Activated B cell treated with CpG ODN at 0.5 μM for 24 hours (primary cell): ENCODE results near the gene EXOC6. TPM values are rescaled to one million over a fixed set of nuclear protein-coding genes. Genes with fewer than 3 reads are reported as not detected.

Source experiments
- ATAC-seq: fragments of 200-7000 bp; cut with Tn5 transposase; one replicate; pipeline ENCODE4 v1.10.0; 2021; ENCODE audit warnings: low read depth, mild to moderate bottlenecking, moderate library complexity
- CTCF ChIA-PET: fragments of 350-600 bp; sonication (Branson Sonifier 250); formaldehyde crosslinking; loops from one replicate; lab custom pipeline; 2021; ENCODE audit warnings: antibody characterized with exemption; lab: Charles Lee
- POLR2A ChIA-PET: fragments of 350-600 bp; sonication (Branson Sonifier 250); formaldehyde crosslinking; loops from one replicate; lab custom pipeline; 2021; ENCODE audit warnings: antibody characterized with exemption; lab: Charles Lee
- DNase-seq: peaks from one replicate; pipeline ENCODE4 v3.0.0; 2022
- H3K27ac Mint-ChIP-seq: one replicate; pipeline ENCODE4 v1.8.0; 2020; ENCODE audit warnings: mixed read lengths
- H3K27me3 Mint-ChIP-seq: one replicate; pipeline ENCODE4 v1.8.0; 2021; ENCODE audit warnings: mixed read lengths
- H3K36me3 Mint-ChIP-seq: one replicate; pipeline ENCODE4 v1.8.0; 2021; ENCODE audit warnings: low read depth, mixed read lengths
- H3K4me1 Mint-ChIP-seq: one replicate; pipeline ENCODE4 v1.8.0; 2021; ENCODE audit warnings: mixed read lengths
- H3K4me3 Mint-ChIP-seq: one replicate; pipeline ENCODE4 v1.8.0; 2020; ENCODE audit warnings: mild to moderate bottlenecking, mixed read lengths
- H3K9me3 Mint-ChIP-seq: one replicate; pipeline ENCODE4 v1.8.0; 2020; ENCODE audit warnings: mixed read lengths
- intact Hi-C: fragments of 100-400 bp; cut with micrococcal nuclease; formaldehyde crosslinking; loops from one replicate; pipeline ENCODE4 v1.15.1; 2024
- total RNA-seq: library from RNA; stranded (reverse); gene quantifications from 2 replicates; pipeline ENCODE4 v1.2.3, GENCODE V29; 2022
- TF ChIP-seq, protein P1 (sequence below): fragments of 200-600 bp; IDR thresholded peaks from one replicate; pipeline ENCODE4 v1.8.0; 2022; ENCODE audit warnings: antibody characterized with exemption, mild to moderate bottlenecking

Gene EXOC6
- total RNA-seq, 1 donor from 2014 or later: 17.3 TPM

DNA sequence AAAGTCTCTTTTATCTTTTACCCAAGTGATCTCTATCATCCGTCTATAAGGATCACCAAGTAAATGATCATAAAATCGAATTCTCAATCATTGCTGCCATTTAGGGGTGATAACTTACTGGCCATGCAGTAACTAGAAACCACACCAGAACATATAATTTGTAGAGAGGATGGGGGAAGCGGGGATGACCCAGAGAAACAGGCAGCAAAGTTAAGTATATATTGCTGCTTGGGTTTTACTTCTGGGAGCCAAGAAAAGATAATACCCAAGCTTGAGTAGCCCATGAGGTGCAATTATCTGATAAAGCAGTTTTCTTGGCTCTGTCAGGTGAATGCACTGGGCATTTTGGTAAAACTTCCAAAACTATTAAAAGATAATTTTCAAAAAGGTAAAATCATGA lies 18.9 kb downstream of the EXOC6 start:
- Mint-ChIP-seq H3K27me3 (no peaks in the 10 kb centered on the region), H3K27ac (no peak overlapping the region), H3K9me3 (no peaks in the 10 kb centered on the region), H3K36me3 (peaks cover 11% of the 10 kb centered on the region), H3K4me1 (peaks cover 21% of the 10 kb centered on the region), H3K4me3 (no peak overlapping the region)
- CTCF ChIA-PET: interaction anchor here (1.3 kb wide), 1 partner anchor 24 kb away, joined by 3 read pairs; no protein-coding TSS in a partner anchor
- ATAC-seq (no peak), DNase-seq (no peak)
- intact Hi-C loops: loop anchor here (2.0 kb wide), 1 partner anchor 18 kb away; the partner anchor contains the start of gene EXOC6
- POLR2A ChIA-PET: no interaction called here
- TF ChIP-seq, protein P1, sequence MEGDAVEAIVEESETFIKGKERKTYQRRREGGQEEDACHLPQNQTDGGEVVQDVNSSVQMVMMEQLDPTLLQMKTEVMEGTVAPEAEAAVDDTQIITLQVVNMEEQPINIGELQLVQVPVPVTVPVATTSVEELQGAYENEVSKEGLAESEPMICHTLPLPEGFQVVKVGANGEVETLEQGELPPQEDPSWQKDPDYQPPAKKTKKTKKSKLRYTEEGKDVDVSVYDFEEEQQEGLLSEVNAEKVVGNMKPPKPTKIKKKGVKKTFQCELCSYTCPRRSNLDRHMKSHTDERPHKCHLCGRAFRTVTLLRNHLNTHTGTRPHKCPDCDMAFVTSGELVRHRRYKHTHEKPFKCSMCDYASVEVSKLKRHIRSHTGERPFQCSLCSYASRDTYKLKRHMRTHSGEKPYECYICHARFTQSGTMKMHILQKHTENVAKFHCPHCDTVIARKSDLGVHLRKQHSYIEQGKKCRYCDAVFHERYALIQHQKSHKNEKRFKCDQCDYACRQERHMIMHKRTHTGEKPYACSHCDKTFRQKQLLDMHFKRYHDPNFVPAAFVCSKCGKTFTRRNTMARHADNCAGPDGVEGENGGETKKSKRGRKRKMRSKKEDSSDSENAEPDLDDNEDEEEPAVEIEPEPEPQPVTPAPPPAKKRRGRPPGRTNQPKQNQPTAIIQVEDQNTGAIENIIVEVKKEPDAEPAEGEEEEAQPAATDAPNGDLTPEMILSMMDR: no peak

DNA sequence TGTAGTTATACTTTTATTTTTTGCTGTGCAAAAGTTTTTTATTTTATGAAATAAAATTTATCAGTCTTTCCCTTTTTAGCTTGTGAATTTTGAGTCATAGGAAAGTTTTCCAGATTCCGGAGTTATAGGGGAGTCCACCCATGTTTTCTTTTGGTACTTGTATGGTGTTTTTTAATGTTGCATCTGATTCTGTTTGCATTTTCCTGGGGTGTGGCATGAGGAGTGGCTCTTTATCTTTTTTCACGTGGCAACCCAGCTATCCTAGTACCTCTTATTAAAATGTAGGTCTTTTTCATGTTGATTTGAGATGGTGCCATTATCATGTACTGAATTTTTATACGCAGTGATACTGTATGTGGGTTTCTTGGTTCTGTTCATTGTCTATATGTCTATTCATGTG lies 19.7 kb downstream of the EXOC6 start:
- TF ChIP-seq, protein P1: no peak
- H3K27me3 Mint-ChIP-seq: no peaks in the 10 kb centered on the region
- intact Hi-C loops: no loop called here
- H3K36me3 Mint-ChIP-seq: peaks cover 8% of the 10 kb centered on the region
- ATAC-seq (no peak), DNase-seq (no peak)
- POLR2A ChIA-PET: no interaction called here
- peaks cover 24% of the 10 kb centered on the region for H3K4me1 Mint-ChIP-seq
- H3K9me3 Mint-ChIP-seq: no peaks in the 10 kb centered on the region
- CTCF ChIA-PET: no interaction called here
- no peak overlapping the region for H3K4me3 Mint-ChIP-seq
- H3K27ac Mint-ChIP-seq: no peak overlapping the region

DNA sequence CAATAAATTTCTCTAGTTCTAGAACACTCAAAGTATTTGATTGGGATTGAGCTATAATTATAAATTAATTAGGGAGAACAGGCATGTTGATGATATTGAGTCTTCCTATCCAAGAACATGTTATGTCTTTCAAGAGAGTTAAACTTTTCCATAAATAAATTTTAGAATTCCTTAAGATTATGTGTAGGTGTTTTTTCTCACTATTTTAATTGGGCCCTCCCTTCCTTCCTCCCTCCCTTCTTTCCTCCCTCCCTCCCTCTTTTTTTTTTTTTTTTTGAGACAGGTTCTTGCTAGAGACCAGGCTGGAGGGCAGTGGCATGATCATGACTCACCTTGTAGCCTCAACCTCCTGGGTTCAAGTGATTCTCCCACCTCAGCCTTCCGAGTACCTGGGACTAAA lies 20.2 kb downstream of the EXOC6 start:
- no peak overlapping the region for H3K27ac Mint-ChIP-seq
- TF ChIP-seq, protein P1: no peak
- peaks cover 8% of the 10 kb centered on the region for H3K36me3 Mint-ChIP-seq
- DNase-seq: no peak
- ChIA-PET POLR2A (no interaction called here), CTCF (interaction anchor here (1.0 kb wide), 1 partner anchor 15 kb away, joined by 3 read pairs; no protein-coding TSS in a partner anchor)
- intact Hi-C loops: no loop called here
- no peak for ATAC-seq
- no peaks in the 10 kb centered on the region for H3K9me3 Mint-ChIP-seq
- no peaks in the 10 kb centered on the region for H3K27me3 Mint-ChIP-seq
- H3K4me1 Mint-ChIP-seq: peaks cover 28% of the 10 kb centered on the region
- H3K4me3 Mint-ChIP-seq: no peak overlapping the region

DNA sequence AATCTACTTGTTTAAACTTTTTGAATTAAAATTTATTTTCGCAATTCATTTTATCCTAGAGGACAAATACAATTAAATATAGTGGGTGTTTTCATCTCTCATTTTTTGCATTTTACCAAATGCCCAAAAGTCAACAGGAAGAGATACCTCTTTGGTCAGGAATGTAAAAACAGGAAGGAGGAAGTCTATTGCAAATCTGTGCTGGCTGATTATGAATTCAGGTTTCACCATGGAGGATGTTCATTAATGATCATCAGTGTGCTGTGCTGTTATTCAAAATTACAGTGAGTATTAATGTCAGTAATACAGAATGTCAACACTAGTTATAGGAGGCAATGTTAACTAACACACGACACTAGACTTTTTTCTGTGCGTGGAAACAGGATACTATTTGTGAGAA lies 24.7 kb downstream of the EXOC6 start:
- DNase-seq (no peak), ATAC-seq (no peak)
- CTCF ChIA-PET: no interaction called here
- Mint-ChIP-seq H3K9me3 (no peaks in the 10 kb centered on the region), H3K27ac (no peak overlapping the region), H3K4me3 (no peak overlapping the region), H3K36me3 (peaks cover 2% of the 10 kb centered on the region), H3K27me3 (no peaks in the 10 kb centered on the region), H3K4me1 (peaks cover 45% of the 10 kb centered on the region)
- intact Hi-C loops: no loop called here
- TF ChIP-seq, protein P1: no peak
- POLR2A ChIA-PET: no interaction called here

DNA sequence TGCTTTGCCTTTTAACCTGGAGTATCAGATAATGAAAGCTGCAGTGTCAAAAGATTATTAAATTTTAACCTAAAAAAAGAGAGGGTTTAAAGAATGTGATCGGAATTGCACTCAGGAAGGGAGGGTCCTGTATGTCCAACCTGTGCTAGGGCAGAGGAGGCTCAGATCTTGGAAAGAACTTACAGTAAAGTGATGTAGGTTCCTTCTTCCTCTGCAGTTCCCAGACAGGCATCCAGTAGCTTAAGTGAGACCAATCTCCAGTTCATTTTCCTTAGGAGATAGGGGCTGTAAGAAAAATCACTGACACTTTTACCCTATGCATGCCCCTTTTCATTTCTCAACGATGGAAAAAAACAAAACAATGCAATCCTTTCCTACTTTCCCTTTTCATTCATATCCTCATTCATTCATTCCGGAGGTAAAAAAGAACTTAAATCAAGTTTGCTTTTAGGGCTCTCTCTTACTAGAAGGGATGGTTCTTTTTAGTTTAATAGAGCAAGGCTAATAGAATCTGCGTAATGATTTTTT lies 28.3 kb downstream of the EXOC6 start:
- intact Hi-C loops: no loop called here
- Mint-ChIP-seq H3K36me3 (peaks cover 2% of the 10 kb centered on the region), H3K9me3 (no peaks in the 10 kb centered on the region), H3K27me3 (no peaks in the 10 kb centered on the region), H3K4me3 (no peak overlapping the region), H3K27ac (no peak overlapping the region), H3K4me1 (peaks cover 44% of the 10 kb centered on the region)
- ATAC-seq: no peak
- POLR2A ChIA-PET: interaction anchor here (0.6 to 0.7 kb wide), 2 partner anchors 177 to 301 kb away, joined by 3 to 7 read pairs; no protein-coding TSS in a partner anchor
- TF ChIP-seq, protein P1: no peak
- no peak for DNase-seq
- CTCF ChIA-PET: interaction anchor here (0.8 to 1.3 kb wide), 5 partner anchors 9 to 359 kb away, joined by 3 to 4 read pairs (median 4); partner anchors contain the start of genes EXOC6 and IDE
